ENCODE results near the gene MOV10. TPM values are rescaled to one million over a fixed set of nuclear protein-coding genes. Genes with fewer than 3 reads are reported as not detected.

Gene MOV10
- total and polyA plus RNA-seq, 2 of the 13 experiments (the other 11 are each of a cell fraction or from before 2014, with no cell fraction given) = 56.4 to 58.2 TPM

- no peak for TF ChIP-seq ZSCAN30 (CRISPR knock-in tag; IDR thresholded peaks at IDR 0.05)
- TF ChIP-seq SIX4 (CRISPR knock-in tag; IDR thresholded peaks at IDR 0.05) = no peak
- TF ChIP-seq ZNF335 (CRISPR knock-in tag; IDR thresholded peaks at IDR 0.05) = 0 out of 2 replicates have a peak, but pooled peaks have one; percentile 24
- no peak; the same call in 1 of the 2 replicates for TF ChIP-seq ZNF800 (CRISPR knock-in tag; IDR thresholded peaks at IDR 0.05)
- 0 out of 2 replicates have a peak, but pooled peaks have one; percentile 28 for TF ChIP-seq SMYD3 (CRISPR knock-in tag; IDR thresholded peaks at IDR 0.05)
- TF ChIP-seq GTF2F1 (IDR thresholded peaks at IDR 0.05; ENCODE audit: low read length) = no peak
- peak; percentile 10; the same call in 1 of the 2 replicates for TF ChIP-seq BATF2 (CRISPR knock-in tag; IDR thresholded peaks at IDR 0.05)
- TF ChIP-seq CHD2 (IDR thresholded peaks at IDR 0.05; ENCODE audit: low read depth, low read length) = peak; percentile 93
- no peak for TF ChIP-seq SOX13 (IDR thresholded peaks at IDR 0.05)
- peak in 1 of 2 experiments; percentile 37; a peak in 1 of 4 replicates for TF ChIP-seq SOX13 (CRISPR knock-in tag; conservative IDR thresholded peaks at IDR 0.05 in 1 of 2, IDR thresholded peaks at IDR 0.05 in 1 of 2)
- no peak for TF ChIP-seq CCDC6 (CRISPR knock-in tag; IDR thresholded peaks at IDR 0.05)
- peak; percentile 51; the same call in 1 of the 2 replicates for TF ChIP-seq PRMT3 (CRISPR knock-in tag; IDR thresholded peaks at IDR 0.05; ENCODE audit: borderline replicate concordance, low read depth)
- no peak for TF ChIP-seq ZBTB33 (CRISPR knock-in tag; IDR thresholded peaks at IDR 0.05)
- no peak for TF ChIP-seq DNMT1 (CRISPR knock-in tag; IDR thresholded peaks at IDR 0.05)
- TF ChIP-seq ZFP36L1 (CRISPR knock-in tag; IDR thresholded peaks at IDR 0.05) = no peak
- TF ChIP-seq SALL1 (CRISPR knock-in tag; IDR thresholded peaks at IDR 0.05) = peak; percentile 51
- TF ChIP-seq ZNF552 (CRISPR knock-in tag; IDR thresholded peaks at IDR 0.05; ENCODE audit: borderline replicate concordance) = no peak
- 0 out of 2 replicates have a peak, but pooled peaks have one; percentile 37 for TF ChIP-seq ZFP82 (CRISPR knock-in tag; IDR thresholded peaks at IDR 0.05; ENCODE audit: borderline replicate concordance)
- no peak for TF ChIP-seq ETS1 (CRISPR knock-in tag; IDR thresholded peaks at IDR 0.05)
- peak; percentile 95 for TF ChIP-seq HMGXB4 (CRISPR knock-in tag; IDR thresholded peaks at IDR 0.05; ENCODE audit: borderline replicate concordance in 1 of 2, low read depth in 1 of 2)
- peak; percentile 39; the same call in 1 of the 2 replicates for TF ChIP-seq SP4 (CRISPR knock-in tag; IDR thresholded peaks at IDR 0.05)
- peak; percentile 49; the same call in 1 of the 2 replicates for TF ChIP-seq KAT8 (CRISPR knock-in tag; IDR thresholded peaks at IDR 0.05)
Measured at GRCh38 chr1:112707221-112708001, 33.0 kb downstream of the MOV10 start (continued).
